Fibroblast of pulmonary artery (primary cell): Measurements from ENCODE around the gene CYP2J2.
"Not testable (repeated sequence)": the region's sequence is repeated elsewhere in the genome, so short reads cannot be mapped to it uniquely, and the experiment has no call there.

ENCODE experiments used
- DNase-seq: peaks from one replicate; pipeline ENCODE4 v3.0.0-alpha.2; 2010; ENCODE audit warnings: low read depth
- H3K4me3 ChIP-seq: replicated peaks from 2 replicates; pipeline ENCODE4 v1.5.1; 2011; ENCODE audit warnings: low read depth, mild to moderate bottlenecking, control low read depth, low read length, moderate library complexity
- CTCF ChIP-seq: IDR thresholded peaks from 2 replicates; pipeline ENCODE4 v1.5.1; 2011; ENCODE audit warnings: mild to moderate bottlenecking, control low read depth, low read length, inconsistent platforms; ENCODE audit errors: missing control alignments

Gene CYP2J2

GRCh38 chr1:59919746-59920145 lies 6.8 kb downstream of the CYP2J2 start:
- DNase-seq, result no peak
- TF ChIP-seq CTCF, result no peak
- no peak overlapping the region for H3K4me3 ChIP-seq

GRCh38 chr1:59917785-59918180 lies 8.8 kb downstream of the CYP2J2 start:
- no peak overlapping the region for H3K4me3 ChIP-seq
- DNase-seq, result no peak
- TF ChIP-seq CTCF, result no peak

- DNase-seq, result no peak
- TF ChIP-seq CTCF, result no peak
- no peak overlapping the region for H3K4me3 ChIP-seq
Measured at GRCh38 chr1:59917026-59917784, 9.4 kb downstream of the CYP2J2 start.

- no peak for TF ChIP-seq CTCF
Measured at GRCh38 chr1:59915516-59915915, 11.1 kb downstream of the CYP2J2 start.

GRCh38 chr1:59914791-59915286 lies 11.7 kb downstream of the CYP2J2 start:
- H3K4me3 ChIP-seq, DNase-seq: not testable (repeated sequence)

More at GRCh38 chr1:59915516-59915915, 11.1 kb downstream of the CYP2J2 start:
- no peak overlapping the region for H3K4me3 ChIP-seq
- DNase-seq, result no peak

- no peak for DNase-seq
- no peak for TF ChIP-seq CTCF
- H3K4me3 ChIP-seq, result no peak overlapping the region
Measured at GRCh38 chr1:59908682-59909081, 17.9 kb downstream of the CYP2J2 start.

- TF ChIP-seq CTCF, result no peak
- H3K4me3 ChIP-seq, result no peak overlapping the region
- no peak for DNase-seq
Measured at GRCh38 chr1:59908084-59908483, 18.5 kb downstream of the CYP2J2 start.
